EL (cell line): Measurements from ENCODE around the gene DGKG.

Experiments used
- DNase-seq: peaks from one replicate; pipeline ENCODE4 v3.0.0-alpha.2; 2016

The DGKG gene

DNA sequence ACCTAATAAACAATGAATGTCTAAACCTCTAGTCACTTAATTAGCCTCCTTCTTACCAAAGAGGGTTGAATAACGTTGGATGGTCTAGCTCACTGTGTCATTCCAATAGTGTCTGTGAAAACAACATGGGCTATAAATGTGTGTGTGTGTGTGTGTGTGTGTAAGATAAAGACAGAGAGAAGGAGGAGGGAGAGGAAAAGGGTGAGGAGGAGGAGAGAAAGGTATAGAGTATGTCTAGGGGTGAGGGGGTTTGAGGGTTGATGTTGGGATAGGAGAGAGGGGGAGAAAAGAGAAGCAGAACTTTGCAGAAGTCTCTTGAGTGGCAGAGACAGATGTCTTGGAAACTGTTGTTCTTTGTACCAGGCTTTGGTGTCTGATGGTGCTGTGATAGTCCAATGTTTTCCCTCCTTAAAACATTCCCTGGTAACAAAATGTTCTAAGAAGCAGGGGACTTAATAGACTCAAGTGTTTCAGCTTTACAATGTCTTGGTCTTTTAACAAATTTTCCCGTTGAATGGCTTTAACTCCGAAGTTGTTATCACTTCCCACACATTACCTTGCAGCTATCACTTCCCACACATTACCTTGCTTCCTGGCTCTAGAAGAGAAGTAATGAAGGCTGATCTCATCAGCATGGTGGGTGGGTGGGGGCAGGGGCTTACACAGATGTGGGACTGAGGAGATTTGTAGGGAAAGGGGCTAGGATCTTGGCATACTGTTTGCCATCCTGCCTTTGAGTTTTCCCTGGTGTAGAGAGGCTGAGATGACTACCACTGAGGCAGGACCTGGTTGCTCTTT lies 195.3 kb downstream of the DGKG start:
- DNase-seq = no peak

DNA sequence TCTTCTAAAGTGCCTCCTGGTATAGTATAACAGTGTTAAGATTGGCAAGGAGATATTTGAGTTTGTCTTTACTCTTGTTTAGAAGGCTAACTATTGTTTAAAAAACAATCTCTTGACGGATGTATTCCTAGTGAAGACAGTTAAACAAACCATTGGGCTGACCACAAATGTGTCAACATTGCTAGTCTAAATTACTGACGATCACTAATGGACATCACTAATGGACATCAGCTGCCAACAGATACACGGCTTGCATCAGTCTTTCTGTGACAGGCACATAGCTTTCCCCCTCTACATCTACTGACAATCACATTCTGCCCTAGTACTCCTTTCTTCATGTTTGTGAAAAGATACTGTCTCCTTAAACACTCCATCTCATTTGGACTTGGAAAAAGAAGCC lies 196.0 kb downstream of the DGKG start:
- DNase-seq = no peak

DNA sequence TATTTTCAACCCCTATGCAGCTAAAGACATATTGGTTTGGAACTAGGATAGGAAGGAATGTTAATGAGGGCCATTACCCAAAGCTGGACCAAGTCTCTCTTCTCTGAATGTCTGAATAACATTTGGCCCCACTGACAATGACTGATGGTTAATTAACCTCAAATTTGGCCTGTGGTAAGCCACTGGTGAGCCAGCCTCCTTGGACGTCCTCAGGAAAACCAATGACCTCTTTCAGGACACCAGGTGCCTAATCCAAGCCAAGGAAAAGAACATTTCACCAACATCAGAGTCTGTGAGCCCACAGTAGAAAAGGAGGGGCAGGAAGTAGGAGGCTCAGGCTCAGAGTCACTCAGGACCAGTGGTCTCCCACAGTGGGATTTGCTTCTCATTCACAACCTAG lies 196.7 kb downstream of the DGKG start:
- no peak for DNase-seq

DNA sequence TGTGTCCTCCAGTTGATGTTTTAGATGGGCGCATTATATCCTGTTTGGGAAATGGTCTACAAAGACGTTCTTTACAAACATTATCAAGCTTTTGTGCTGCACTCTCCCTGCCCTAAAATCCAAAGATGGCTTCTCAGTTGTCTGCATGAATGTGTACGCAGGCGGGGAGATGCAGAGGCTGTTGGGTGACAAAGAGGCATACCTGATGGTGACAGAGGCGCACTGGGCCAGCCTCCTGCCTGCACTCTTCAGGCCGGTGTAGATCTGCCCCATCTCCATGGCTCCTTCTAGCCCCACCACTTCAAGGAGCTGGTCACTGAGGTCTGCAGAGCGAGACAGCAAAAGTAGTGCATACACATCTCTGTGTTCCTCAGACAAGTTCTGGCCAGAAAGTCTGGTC lies 197.3 kb downstream of the DGKG start:
- no peak for DNase-seq

DNA sequence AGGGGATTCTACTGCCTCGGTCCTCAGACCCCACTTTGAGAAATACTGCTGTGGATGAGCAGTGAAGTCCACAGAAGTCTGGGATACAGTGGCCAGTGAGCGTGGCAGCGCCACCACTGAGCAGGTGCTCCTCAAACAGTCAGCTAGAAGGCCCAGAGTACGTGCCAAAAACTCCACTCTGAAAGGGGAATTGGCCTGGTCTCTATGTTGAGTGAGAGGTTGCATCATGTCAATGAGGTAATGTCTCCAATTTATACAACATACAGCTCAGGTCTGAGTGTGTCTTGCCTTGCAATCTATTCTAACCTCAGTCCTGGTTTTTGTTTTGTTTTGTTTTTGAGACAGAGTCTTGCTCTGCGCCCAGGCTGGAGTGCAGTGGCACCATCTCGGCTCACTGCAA lies 199.8 kb downstream of the DGKG start:
- DNase-seq = no peak

DNA sequence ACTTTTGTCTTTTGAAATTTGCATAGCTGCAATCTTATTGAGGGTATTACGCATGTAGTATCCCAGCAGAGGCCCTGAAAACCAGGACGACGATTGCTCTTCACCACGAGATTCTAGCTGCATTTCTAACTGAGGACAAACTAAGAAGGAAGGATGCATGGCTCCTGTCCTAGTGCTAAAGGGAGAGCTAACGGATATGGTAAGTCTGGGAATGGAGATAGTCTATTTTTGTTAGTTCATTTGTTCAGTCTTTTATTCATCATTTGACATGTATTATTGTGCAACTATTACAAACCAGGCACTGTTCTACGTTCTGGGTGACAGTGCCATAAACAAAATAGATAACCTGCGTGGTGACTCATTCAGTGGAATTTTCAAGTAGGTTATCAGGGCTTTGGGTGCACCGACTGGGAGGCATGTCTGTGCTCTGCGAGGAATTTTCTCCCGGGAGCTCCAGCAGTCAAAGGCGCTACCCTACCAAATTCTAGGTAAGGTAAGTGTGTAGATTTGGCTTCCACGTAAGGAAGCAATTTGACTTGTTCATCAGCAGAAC lies 201.3 kb downstream of the DGKG start:
- no peak for DNase-seq

DNA sequence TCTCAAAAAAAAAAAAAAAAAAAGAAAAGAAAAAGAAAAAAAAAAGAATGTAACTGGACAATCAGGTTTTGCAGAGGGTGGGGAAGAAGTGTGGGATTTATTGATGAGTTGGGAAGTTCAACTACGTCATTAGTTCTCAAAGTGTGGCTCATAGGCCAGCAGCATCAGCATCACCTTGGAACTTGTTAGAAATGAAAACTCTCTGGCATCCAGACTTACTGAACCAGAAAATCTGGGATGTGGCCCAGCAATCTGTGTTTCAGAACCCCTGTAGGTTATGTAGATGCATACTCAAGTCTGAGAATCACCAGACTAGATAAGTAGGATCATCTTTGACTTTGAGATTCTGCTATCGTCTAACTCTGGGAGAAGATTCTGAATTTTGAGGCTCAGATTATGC lies 207.4 kb downstream of the DGKG start:
- DNase-seq = no peak

DNA sequence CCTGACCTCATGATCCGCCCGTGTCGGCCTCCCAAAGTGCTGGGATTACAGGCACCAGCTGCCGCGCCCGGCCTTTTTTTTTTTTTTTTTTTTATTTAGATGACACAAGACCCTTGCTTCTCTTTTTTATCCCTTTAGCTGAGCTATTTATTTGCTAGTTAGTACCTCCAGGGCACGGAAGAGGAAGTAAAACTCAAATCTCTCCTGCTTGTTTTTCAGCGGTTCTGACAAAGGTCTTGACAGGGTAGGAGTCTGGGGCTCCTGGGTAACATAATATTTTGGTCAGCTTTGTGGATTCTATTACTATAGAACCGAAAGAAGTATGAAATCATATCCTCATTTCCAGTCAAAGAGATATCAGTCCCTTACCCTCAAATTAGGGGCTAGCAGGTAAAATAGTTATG lies 209.1 kb downstream of the DGKG start:
- DNase-seq = no peak

DNA sequence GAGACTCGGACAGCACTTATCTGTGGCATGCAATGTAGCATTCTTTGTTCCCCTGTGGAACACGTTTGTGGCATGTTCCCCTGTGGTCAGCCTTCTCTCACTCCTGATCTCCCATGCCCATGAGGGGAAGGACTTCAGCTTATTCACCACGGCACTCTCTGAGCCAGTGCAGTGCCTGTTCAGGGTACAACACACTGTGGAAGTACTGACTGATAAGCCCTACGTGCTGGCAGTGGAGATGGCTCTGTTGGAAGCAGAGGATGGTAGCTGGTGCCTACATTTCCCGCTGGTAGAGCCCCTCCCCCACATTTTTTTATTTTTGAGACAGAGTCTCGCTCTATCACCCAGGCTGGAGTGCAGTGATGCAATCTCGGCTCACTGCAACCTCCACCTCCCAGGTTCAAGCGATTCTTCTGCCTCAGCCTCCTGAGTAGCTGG lies 209.7 kb downstream of the DGKG start:
- no peak for DNase-seq

DNA sequence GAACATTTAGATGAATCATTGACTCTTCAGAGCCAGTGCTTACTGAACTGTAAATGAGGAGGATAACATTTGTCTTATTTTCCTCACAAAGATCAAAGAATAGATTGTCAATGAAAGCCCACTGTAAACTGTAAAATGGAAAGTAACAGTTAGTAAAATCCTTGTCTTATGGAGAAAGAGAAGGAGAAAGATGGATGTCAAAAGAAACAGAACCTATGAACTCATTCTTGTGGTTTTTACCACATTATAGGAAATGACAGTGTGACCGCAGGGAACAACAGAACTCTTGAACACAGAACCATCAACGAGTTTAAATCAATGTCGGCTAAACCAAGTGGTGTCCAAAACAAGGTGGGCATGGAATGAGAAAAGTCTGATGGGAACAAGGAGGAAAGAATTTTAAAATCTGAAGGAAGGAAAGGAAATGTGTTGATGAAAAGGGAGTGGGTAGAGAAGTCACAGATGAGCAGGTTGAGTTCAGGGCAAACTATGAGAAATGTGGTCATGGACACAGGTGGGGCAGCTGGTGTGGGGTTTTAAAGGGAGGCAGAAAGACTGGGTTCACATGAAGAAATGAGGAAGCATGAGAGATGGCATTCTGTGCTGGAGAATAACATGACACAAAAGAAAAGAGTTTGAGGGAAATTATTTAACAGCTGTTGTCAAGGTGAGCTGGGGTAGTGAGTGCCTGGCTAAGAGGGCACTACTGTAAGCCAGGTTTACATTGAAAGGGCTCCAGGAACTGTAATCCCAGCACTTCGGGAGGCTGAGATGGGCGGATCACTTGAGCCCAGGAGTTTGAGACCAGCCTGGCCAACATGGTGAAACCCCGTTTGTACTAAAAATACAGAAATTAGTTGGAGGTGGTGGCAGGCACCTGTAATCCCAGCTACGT lies 210.7 kb downstream of the DGKG start:
- no peak for DNase-seq

DNA sequence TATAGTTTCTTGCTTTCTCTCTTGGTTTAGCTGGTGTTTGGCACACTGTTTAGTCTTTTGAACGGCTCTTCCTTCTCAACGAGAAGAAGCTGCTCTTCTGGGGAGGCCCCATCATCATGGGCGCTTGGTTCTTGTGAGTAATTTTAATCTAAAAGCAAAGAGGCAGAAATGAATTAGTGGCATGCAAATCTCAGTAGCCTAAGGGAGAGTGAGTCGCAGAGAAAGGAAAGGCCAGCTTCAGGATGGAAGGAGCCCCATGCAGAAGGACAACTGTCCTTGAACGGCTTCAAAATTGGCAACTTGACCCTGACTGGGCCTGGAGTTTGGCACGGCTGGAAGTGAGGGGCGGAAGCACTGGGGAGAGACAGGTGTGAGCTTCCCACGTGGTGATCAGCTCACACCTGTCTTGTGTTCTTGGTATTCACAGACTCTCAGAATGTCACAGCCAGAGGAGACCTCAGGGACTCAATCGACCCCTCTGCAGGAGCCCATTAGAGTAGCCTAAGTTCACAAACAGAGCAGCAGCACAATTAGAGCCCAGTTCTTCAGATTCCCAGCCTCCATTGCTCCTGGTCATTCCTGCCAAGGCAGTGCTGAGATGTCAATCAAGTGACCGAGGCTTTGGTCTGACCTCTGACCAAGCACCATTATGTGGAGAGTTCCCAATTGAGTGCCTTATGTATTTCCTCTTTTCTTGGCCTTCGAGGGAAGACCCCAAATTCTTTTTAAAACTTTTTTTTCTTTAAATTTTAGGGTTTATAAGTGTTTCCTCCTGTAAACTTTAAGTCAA lies 211.8 kb downstream of the DGKG start:
- no peak for DNase-seq

DNA sequence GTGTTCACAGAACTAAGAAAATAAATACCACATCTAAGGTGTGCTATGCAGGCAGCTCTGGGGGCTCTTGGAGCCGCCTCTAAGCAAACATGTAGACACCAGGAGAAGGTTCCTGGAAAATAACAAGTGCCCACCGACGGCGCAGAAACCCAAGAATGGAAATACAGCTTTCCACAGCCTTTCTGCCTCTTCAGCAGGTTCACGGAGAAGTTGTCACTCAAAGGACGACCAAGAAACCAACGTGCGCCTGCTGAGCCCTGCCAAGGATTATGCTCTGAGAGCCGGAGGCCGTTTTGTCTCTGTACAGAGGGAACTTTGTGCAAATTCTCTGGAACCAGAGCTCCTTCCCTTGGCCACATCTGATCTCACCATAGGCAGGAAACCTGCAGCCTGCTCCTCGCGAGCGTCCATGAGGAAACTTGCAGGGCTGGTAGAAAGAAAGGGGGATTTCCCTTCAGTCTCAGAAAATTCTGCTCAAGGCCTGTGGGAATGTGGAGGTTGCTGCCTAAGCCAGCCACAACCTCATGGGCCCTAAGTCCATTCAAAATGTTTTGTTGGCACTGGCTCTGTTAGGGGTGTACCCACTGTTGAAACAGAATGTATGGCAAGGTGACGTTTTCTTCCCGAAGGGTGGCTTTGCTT lies 212.6 kb downstream of the DGKG start:
- DNase-seq = no peak

DNA sequence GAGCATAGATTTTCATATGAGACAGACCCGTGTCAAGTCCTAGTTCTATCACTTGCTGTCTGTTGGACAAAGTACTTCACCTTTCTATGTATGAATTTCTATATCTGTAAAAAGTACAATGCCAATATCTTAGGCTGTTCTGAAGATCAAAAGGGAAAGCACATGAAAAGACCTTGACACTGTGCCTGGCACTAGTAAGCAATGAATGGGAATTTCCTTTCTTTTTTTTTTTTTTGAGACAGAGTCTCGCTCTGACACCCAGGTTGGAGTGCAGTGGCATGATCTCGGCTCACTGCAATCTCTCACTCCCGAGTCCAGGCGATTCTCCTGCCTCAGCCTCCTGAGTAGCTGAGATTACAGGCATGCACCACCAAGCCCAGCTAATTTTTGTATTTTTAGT lies 217.8 kb downstream of the DGKG start:
- DNase-seq = no peak

DNA sequence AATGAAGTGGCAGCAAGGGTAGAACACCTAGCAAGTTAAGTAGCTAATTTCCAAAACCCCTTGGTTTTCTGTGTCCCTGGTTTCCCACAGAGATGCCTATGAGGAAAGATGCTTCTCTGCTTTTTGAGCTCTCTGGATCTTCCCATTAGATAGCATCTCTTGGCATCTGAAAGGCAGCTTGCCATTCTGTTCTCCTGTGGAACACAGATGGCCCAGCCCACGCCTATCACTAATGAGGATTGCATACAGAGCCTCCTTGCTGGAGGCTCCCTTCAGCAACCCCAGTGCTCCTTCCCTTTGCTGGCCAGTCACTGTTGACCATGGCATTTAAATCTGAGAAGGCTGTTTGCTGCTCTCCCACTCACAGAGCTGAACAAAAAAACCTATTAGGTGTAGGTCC lies 218.8 kb downstream of the DGKG start:
- no peak for DNase-seq

DNA sequence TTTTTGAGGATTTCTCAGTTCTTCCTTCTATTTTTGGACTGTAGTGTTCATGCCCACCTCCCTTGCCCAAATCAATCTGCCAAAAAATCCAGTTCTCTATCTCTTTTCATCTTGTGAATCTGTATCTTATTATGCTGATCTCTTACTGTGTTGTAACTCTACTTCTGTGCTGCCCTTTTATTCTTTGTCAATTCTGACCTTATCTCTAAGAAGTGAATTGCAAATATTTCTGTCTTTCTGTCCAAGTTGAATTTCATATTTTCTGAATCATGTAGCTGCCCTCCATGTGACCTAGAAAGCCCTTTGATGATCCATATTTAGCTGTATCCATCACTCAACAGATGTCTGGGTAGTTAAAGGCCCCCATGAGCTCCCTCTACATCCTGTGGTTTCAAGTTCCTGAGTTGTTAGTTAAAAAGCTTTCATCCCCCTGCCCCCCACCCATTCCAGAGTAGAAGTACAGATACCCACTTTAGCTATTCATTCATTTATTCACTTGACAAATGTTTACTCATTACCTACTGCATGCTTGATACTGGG lies 219.6 kb downstream of the DGKG start:
- DNase-seq = no peak

DNA sequence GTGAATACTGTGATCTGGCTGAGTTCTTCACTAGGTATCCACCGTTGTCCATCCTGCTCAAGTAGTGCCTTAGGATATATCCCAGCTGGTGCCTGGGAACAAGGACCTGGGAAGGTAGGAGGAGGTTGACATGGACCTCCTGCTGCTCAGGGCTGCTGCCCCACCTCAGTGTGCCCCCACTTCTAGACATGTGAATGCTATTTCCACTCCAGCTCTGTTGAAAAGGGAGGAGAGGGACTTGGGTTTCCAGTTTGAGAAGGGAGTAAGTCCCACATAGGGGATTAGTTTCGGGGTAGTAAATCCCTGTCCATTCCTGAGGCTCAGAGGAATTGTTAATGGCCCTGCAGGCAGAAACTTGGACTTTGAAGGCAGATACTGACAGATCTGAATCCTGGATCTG lies 220.2 kb downstream of the DGKG start:
- DNase-seq = no peak

DNA sequence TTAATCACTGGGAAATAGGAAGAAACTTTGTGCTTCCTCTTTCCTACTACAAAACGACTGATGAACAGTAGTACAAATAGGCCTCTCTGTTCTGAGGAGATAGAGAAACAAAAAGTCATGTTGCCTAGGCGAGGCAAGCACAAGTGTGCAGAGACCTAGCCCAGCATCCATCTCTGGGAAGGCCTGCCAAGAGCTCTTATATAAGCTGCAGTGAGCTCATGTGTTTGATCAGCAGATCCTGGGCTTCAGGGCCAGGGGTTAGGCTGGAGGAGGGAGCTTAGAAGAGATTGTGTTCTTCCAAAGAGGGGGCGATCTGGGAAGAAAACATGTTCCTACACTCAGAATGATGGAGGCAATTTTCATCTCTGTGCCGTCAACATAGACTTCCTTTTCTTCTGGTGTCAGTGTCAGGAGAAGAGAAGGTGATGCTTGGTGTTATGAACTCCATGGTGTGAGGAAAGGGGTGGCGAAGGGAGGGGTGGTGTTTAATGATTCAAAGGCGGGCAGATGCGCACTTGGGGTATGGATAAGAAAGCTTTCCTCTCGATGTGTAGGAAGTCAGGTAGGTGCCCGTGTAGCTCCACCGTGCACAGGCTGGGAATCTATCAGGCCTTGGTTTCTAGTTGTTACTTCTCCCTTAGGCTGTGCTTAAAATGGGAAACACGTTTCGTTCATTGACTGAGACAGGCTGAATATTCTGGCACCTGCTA lies 223.6 kb downstream of the DGKG start:
- no peak for DNase-seq

DNA sequence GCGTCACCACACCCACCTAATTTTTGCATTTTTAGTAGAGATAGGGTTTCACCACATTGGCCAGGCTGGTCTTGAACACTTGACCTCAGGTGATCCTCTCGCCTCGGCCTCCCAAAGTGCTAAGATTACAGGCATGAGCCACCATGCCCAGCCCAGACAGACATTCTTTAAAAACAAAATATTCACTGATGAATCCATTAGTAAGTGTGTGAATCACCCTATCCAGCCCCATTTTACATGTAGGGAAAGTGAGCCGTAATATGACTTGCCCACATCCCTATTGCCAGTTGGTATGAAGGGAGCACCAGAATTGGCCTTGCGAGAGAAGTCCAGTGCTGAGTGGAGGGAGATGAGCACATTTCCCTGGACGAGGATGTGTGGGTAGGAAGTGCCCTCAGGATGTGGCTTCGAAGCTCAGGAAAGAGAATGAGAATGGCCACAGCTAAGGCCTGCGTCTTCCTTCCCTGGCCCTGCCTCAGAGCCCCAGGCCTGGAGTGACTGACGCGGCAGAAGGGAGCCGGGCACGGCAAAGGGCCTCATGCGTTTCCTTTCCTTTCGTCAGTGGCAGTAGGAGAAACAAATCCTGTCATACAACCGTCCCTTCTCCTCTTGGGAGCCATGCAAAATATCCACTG lies 224.9 kb downstream of the DGKG start:
- DNase-seq = no peak

DNA sequence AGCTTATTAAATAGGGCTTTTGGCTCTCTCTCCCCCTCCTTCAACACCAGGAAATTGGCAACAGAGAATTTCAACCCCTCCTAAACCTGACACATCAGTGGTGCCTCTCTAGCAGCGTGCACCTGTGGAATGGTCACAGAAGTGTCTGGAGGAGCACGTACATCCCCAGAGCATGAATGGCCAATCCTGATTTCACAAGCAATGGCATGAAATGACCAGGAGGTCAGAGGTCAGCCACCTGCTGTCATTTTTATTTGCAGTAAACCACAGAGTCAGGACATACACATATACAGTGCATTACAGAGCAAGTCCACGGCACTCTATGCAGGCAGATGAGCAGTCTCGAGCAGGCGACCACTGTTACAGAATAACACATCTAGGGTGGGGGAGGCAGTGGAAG lies 228.1 kb downstream of the DGKG start:
- no peak for DNase-seq

DNA sequence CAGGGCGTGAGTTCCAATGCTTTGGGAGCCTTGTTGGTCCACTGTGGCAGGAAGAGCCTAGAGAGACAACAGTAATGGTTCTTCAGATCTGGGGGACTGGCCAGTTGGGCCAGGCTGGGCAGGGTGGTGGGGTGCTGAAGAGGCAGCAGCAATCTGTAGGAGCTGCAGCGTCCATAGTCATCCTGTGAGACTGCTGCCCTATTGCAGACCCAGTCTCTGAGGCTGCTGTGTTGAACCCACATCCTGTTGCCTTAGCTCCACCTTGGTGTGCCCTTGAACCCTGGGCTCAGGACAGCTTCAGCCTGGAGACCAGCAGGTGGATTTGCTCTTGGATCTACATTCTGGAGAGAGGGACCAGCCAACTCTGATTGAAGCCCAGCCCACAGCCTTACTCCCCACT lies 229.5 kb downstream of the DGKG start:
- no peak for DNase-seq

DNA sequence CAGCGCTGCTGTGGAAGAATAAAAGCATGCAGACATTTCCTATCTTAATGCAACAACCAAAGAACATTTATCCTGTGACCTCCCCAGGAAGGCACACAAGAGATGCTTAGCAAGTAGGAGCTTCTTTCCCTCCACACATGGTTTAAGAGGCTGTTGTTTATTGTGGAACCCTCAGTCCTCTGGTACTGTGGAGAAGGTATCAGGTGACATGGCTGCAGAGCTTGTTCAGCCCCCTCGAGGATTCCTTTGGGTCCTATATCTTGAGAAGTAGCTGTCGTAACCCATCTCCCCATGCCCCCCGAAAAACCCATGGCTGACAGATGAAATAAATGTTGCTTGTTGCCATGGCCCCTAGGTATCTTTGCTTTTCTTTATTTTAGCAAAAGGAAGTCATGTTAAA lies 232.8 kb downstream of the DGKG start:
- DNase-seq = no peak
